A673 (cell line): ENCODE measurements around the gene SPIB. TPM values are rescaled to one million over a fixed set of nuclear protein-coding genes. Genes with fewer than 3 reads are reported as not detected.
A peak's percentile ranks its signal among the peaks of the same experiment; 100 is the strongest.

ENCODE experiments used
- BruUV-seq: library from RNA; stranded (reverse); fragments of 400-500 nt; replicated peaks from 2 replicates; lab custom pipeline; 2021; lab: Mats Ljungman, UMichigan
- CTCF ChIA-PET: fragments of 300-600 bp; sonication (Branson Sonifier 250); formaldehyde crosslinking; loops from one replicate; lab custom pipeline; 2022; ENCODE audit warnings: antibody characterized with exemption; lab: Charles Lee
- POLR2A ChIA-PET: fragments of 300-600 bp; sonication (Branson Sonifier 250); formaldehyde crosslinking; loops from one replicate; lab custom pipeline; 2022; ENCODE audit warnings: antibody characterized with exemption; ENCODE audit not compliant: low non-redundant PET; lab: Charles Lee
- DNase-seq: peaks from one replicate; pipeline ENCODE4 v3.0.0-alpha.2; 2015; ENCODE audit warnings: low spot score
- H3K27ac ChIP-seq: fragments of 200-600 bp; sonication (generic); 2 replicates; pipeline ENCODE4 v1.5.1; 2016; ENCODE audit warnings: mixed run types, low read depth, mild to moderate bottlenecking, mixed read lengths, antibody characterized with exemption, low read length; ENCODE audit not compliant: poor library complexity, severe bottlenecking
- H3K27me3 ChIP-seq: fragments of 200-600 bp; sonication (generic); replicated peaks from 2 replicates; pipeline ENCODE4 v1.6.1; 2017; ENCODE audit warnings: mixed run types, low read depth, mild to moderate bottlenecking, mixed read lengths, antibody characterized with exemption, low read length; ENCODE audit not compliant: insufficient read depth, poor library complexity
- H3K36me3 ChIP-seq: fragments of 200-600 bp; sonication (generic); 2 replicates; pipeline ENCODE4 v1.6.1; 2016; ENCODE audit warnings: mixed run types, mild to moderate bottlenecking, mixed read lengths, antibody characterized with exemption, low read length; ENCODE audit not compliant: insufficient read depth, poor library complexity, severe bottlenecking
- H3K4me1 ChIP-seq: fragments of 200-600 bp; sonication (generic); 2 replicates; pipeline ENCODE4 v1.6.1; 2017; ENCODE audit warnings: mixed run types, mild to moderate bottlenecking, mixed read lengths, antibody characterized with exemption, low read length; ENCODE audit not compliant: insufficient read depth, poor library complexity, severe bottlenecking
- H3K4me3 ChIP-seq: fragments of 200-600 bp; sonication (generic); 2 replicates; pipeline ENCODE4 v1.5.1; 2016; ENCODE audit warnings: low read depth, mixed run types, mild to moderate bottlenecking, mixed read lengths, low read length; ENCODE audit not compliant: poor library complexity, severe bottlenecking
- H3K9me3 ChIP-seq: fragments of 200-600 bp; sonication (generic); 2 replicates; pipeline ENCODE4 v1.6.1; 2016; ENCODE audit warnings: mixed run types, low read depth, mild to moderate bottlenecking, mixed read lengths, antibody characterized with exemption, low read length; ENCODE audit not compliant: poor library complexity, severe bottlenecking
- EZH2 ChIP-seq: fragments of 200-600 bp; sonication (generic); IDR thresholded peaks from 2 replicates; pipeline ENCODE4 v1.6.1; 2017; ENCODE audit warnings: borderline replicate concordance, low read depth, mild to moderate bottlenecking, mixed read lengths, antibody characterized with exemption, low read length; ENCODE audit not compliant: poor library complexity, severe bottlenecking
- intact Hi-C: fragments of 100-400 bp; cut with micrococcal nuclease; formaldehyde crosslinking; loops from one replicate; pipeline ENCODE4 v1.10.0; 2022; ENCODE audit not compliant: unreplicated experiment
- total RNA-seq: library from RNA; stranded (reverse); gene quantifications from 2 replicates; pipeline ENCODE4 v1.2.3, GENCODE V29; 2021
- TF ChIP-seq, protein P1 (sequence below): fragments of 300-800, 200-600 bp; sonication (generic); conservative IDR thresholded peaks from 2 replicates; pipeline ENCODE4 v1.5.1; 2017; ENCODE audit warnings: low read depth, mild to moderate bottlenecking, antibody characterized with exemption, low read length, moderate library complexity, mixed read lengths

Gene SPIB
- total RNA-seq, 1 experiment from 2014 or later: 0.75 TPM

- ChIA-PET CTCF (no interaction called here), POLR2A (interaction anchor here (0.6 kb wide), 1 partner anchor 1916 kb away, joined by 4 read pairs; no protein-coding TSS in a partner anchor)
- no peaks in the 10 kb centered on the region for H3K9me3 ChIP-seq
- H3K4me1 ChIP-seq: no peaks in the 10 kb centered on the region
- DNase-seq: no peak
- no peaks in the 10 kb centered on the region for H3K27me3 ChIP-seq
- BruUV-seq: no TSS peak
- H3K36me3 ChIP-seq: peaks cover 28% of the 10 kb centered on the region
- intact Hi-C loops: no loop called here
- TF ChIP-seq, protein P1, sequence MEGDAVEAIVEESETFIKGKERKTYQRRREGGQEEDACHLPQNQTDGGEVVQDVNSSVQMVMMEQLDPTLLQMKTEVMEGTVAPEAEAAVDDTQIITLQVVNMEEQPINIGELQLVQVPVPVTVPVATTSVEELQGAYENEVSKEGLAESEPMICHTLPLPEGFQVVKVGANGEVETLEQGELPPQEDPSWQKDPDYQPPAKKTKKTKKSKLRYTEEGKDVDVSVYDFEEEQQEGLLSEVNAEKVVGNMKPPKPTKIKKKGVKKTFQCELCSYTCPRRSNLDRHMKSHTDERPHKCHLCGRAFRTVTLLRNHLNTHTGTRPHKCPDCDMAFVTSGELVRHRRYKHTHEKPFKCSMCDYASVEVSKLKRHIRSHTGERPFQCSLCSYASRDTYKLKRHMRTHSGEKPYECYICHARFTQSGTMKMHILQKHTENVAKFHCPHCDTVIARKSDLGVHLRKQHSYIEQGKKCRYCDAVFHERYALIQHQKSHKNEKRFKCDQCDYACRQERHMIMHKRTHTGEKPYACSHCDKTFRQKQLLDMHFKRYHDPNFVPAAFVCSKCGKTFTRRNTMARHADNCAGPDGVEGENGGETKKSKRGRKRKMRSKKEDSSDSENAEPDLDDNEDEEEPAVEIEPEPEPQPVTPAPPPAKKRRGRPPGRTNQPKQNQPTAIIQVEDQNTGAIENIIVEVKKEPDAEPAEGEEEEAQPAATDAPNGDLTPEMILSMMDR: no peak
- TF ChIP-seq EZH2: no peak
- H3K4me3 ChIP-seq: no peak overlapping the region
- H3K27ac ChIP-seq: no peak overlapping the region
Observed at GRCh38 chr19:50399368-50399745, 19.4 kb upstream of the SPIB start.

GRCh38 chr19:50401605-50402450, 16.9 kb upstream of the SPIB start:
- Histone ChIP-seq H3K9me3 (no peaks in the 10 kb centered on the region), H3K4me3 (no peak overlapping the region), H3K36me3 (peaks cover 38% of the 10 kb centered on the region), H3K27ac (no peak overlapping the region), H3K27me3 (no peaks in the 10 kb centered on the region), H3K4me1 (no peaks in the 10 kb centered on the region)
- TF ChIP-seq, protein P1: no peak
- no peak for TF ChIP-seq EZH2
- intact Hi-C loops: no loop called here
- POLR2A ChIA-PET: no interaction called here
- no peak for DNase-seq
- CTCF ChIA-PET: no interaction called here
- BruUV-seq: TSS peak; percentile 30

DNA sequence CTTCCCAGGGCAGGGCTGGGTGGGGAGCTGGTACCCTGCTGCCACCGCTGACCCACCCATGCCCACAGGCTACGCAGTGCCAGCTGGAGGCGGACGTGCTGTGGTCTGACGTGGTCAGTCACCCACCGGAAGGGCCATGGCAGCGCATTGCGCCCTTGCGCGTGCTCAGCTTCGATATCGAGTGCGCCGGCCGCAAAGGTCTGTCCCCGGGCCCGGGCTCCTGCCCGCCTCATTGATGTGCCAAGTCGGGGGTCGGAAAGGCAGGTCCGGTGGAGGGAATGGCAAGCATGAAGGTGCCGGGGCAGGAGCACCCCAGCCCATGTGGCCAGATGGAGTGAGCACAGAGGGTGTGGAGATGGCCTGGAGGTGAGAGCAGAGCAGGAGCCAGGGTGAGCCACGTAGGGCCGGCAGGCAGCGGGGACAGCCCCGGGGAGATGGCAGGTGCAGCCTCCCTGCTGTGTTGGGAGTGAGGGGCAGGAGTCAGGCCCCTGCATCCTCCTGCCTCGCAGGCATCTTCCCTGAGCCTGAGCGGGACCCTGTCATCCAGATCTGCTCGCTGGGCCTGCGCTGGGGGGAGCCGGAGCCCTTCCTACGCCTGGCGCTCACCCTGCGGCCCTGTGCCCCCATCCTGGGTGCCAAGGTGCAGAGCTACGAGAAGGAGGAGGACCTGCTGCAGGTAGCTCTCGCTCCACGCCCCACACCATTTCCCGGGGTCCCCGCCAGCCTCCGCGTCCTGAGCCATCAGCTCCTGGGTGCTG, 16.0 kb upstream of the SPIB start:
- POLR2A ChIA-PET: no interaction called here
- Histone ChIP-seq H3K27me3 (no peaks in the 10 kb centered on the region), H3K4me1 (no peaks in the 10 kb centered on the region), H3K4me3 (no peak overlapping the region), H3K36me3 (peaks cover 42% of the 10 kb centered on the region), H3K9me3 (no peaks in the 10 kb centered on the region), H3K27ac (no peak overlapping the region)
- no peak for TF ChIP-seq EZH2
- TF ChIP-seq, protein P1: no peak
- intact Hi-C loops: no loop called here
- no peak for DNase-seq
- no TSS peak for BruUV-seq
- CTCF ChIA-PET: no interaction called here
